ENCODE measurements around the gene SGK2. TPM values are rescaled to one million over a fixed set of nuclear protein-coding genes. Genes with fewer than 3 reads are reported as not detected.

Gene SGK2
- total RNA-seq, 2 experiments from 2014 or later, result 0.38 to 0.64 TPM

DNA sequence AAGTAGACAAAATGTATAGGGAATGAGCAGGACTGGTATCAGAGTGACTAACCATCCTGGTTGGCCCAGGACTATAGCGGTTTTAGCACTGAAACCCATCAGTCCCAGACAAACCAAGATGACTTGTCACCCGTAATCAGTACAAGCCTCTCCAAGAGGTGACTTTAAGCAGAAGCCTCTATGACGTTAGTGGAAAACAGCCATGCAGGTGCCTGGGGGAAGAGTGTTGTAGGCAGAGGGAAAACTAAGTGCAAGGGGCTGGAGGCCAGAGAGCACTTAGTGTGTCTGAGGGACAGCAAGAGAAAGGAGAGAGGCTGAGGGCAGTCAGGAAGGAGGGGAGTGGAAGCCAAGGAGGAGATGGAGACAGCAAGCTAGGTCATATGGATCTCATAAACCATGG, 2.1 kb downstream of the SGK2 start:
- H3K27ac Mint-ChIP-seq, result no peak overlapping the region
- Histone ChIP-seq H3K36me3 (ENCODE audit: insufficient read depth, low read length) (no peaks in the 10 kb centered on the region), H3K4me1 (ENCODE audit: insufficient read depth, low read length) (no peaks in the 10 kb centered on the region), H3K27me3 (ENCODE audit: control insufficient read depth in 1 of 2, insufficient read depth in 2 of 2, low read length in 2 of 2) (no peaks in the 10 kb centered on the region), H3K27ac (ENCODE audit: low read depth in 1 of 2, low read length in 2 of 2) (no peak overlapping the region), H3K4me3 (ENCODE audit: low read length) (no peak overlapping the region), H3K9me3 (ENCODE audit: control insufficient read depth in 1 of 2, insufficient read depth in 1 of 2, low read length in 2 of 2) (no peaks in the 10 kb centered on the region)
- intact Hi-C loops (cut with DNase I, micrococcal nuclease), result no loop called here
- no peaks in the 10 kb centered on the region for H3K36me3 Mint-ChIP-seq (ENCODE audit: low read depth)
- no peak for DNase-seq
- H3K4me3 Mint-ChIP-seq, result no peak overlapping the region
- POLR2A ChIA-PET, result no interaction called here
- H3K4me1 Mint-ChIP-seq (ENCODE audit: low read depth), result no peaks in the 10 kb centered on the region
- no peaks in the 10 kb centered on the region for H3K9me3 Mint-ChIP-seq
- no peak for ATAC-seq (ENCODE audit: poor library complexity)
- CTCF ChIA-PET, result no interaction called here
- H3K27me3 Mint-ChIP-seq, result no peaks in the 10 kb centered on the region
- TF ChIP-seq, protein P1, sequence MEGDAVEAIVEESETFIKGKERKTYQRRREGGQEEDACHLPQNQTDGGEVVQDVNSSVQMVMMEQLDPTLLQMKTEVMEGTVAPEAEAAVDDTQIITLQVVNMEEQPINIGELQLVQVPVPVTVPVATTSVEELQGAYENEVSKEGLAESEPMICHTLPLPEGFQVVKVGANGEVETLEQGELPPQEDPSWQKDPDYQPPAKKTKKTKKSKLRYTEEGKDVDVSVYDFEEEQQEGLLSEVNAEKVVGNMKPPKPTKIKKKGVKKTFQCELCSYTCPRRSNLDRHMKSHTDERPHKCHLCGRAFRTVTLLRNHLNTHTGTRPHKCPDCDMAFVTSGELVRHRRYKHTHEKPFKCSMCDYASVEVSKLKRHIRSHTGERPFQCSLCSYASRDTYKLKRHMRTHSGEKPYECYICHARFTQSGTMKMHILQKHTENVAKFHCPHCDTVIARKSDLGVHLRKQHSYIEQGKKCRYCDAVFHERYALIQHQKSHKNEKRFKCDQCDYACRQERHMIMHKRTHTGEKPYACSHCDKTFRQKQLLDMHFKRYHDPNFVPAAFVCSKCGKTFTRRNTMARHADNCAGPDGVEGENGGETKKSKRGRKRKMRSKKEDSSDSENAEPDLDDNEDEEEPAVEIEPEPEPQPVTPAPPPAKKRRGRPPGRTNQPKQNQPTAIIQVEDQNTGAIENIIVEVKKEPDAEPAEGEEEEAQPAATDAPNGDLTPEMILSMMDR (IDR thresholded peaks at IDR 0.05), result no peak

DNA sequence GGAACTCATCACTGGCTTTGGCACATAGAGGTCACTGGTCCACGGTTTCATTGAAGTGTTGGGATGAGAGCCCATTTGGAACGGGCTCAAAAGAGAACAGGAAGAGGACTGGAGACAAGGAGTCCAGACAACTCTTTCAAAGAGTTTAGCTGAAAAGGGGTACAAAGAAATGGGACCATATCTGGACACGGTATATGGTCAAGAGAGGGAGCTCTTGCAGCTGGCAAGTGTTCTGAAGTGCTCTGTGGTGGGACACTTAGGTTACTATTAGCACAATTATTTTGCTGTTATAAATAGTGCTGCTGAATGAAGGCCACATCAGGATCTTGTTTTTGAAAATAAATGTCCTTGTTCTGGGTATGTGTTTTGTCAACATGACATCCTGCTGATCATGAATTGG, 4.6 kb downstream of the SGK2 start:
- Mint-ChIP-seq H3K9me3 (no peaks in the 10 kb centered on the region), H3K27me3 (no peaks in the 10 kb centered on the region), H3K27ac (no peak overlapping the region), H3K4me3 (no peak overlapping the region), H3K4me1 (ENCODE audit: low read depth) (no peaks in the 10 kb centered on the region), H3K36me3 (ENCODE audit: low read depth) (no peaks in the 10 kb centered on the region)
- no peaks in the 10 kb centered on the region for H3K4me1 ChIP-seq (ENCODE audit: insufficient read depth, low read length)
- H3K36me3 ChIP-seq (ENCODE audit: insufficient read depth, low read length), result no peaks in the 10 kb centered on the region
- no peaks in the 10 kb centered on the region for H3K27me3 ChIP-seq (ENCODE audit: control insufficient read depth in 1 of 2, insufficient read depth in 2 of 2, low read length in 2 of 2)
- ChIA-PET CTCF (no interaction called here), POLR2A (no interaction called here)
- H3K9me3 ChIP-seq (ENCODE audit: control insufficient read depth in 1 of 2, insufficient read depth in 1 of 2, low read length in 2 of 2), result no peaks in the 10 kb centered on the region
- H3K4me3 ChIP-seq (ENCODE audit: low read length), result no peak overlapping the region
- H3K27ac ChIP-seq (ENCODE audit: low read depth in 1 of 2, low read length in 2 of 2), result no peak overlapping the region
- TF ChIP-seq, protein P1 (IDR thresholded peaks at IDR 0.05), result no peak
- ATAC-seq (ENCODE audit: poor library complexity) (no peak), DNase-seq (no peak)
- intact Hi-C loops (cut with DNase I, micrococcal nuclease), result no loop called here

DNA sequence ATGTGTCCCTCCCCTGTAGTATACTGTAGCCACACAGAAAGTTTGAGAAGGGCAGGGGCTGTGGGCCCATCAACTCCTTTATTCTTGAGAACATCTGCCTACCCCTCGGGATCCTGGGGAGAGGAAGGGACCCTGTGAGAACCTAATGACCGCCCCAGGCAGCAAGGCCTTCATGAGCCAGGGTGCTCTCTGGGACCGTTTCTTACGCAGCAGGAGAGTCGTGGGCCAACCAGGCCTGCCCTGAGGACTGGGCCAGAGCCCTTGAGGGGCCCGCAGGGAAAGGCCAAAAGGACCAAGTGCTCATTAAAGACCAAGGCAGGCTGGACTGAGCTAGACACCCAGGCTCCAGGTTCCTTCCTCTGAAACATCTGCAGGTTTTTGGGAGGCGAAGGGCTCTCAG, 5.2 kb downstream of the SGK2 start:
- ChIA-PET POLR2A (no interaction called here), CTCF (no interaction called here)
- no peak for DNase-seq
- no peaks in the 10 kb centered on the region for H3K4me1 ChIP-seq (ENCODE audit: insufficient read depth, low read length)
- H3K4me3 ChIP-seq (ENCODE audit: low read length), result no peak overlapping the region
- H3K27me3 ChIP-seq (ENCODE audit: control insufficient read depth in 1 of 2, insufficient read depth in 2 of 2, low read length in 2 of 2), result no peaks in the 10 kb centered on the region
- H3K4me3 Mint-ChIP-seq, result no peak overlapping the region
- no peak for ATAC-seq (ENCODE audit: poor library complexity)
- H3K9me3 Mint-ChIP-seq, result no peaks in the 10 kb centered on the region
- H3K4me1 Mint-ChIP-seq (ENCODE audit: low read depth), result no peaks in the 10 kb centered on the region
- no peaks in the 10 kb centered on the region for H3K36me3 Mint-ChIP-seq (ENCODE audit: low read depth)
- intact Hi-C loops (cut with DNase I, micrococcal nuclease), result no loop called here
- no peaks in the 10 kb centered on the region for H3K27me3 Mint-ChIP-seq
- H3K27ac Mint-ChIP-seq, result no peak overlapping the region
- no peaks in the 10 kb centered on the region for H3K9me3 ChIP-seq (ENCODE audit: control insufficient read depth in 1 of 2, insufficient read depth in 1 of 2, low read length in 2 of 2)
- H3K27ac ChIP-seq (ENCODE audit: low read depth in 1 of 2, low read length in 2 of 2), result no peak overlapping the region
- TF ChIP-seq, protein P1 (IDR thresholded peaks at IDR 0.05), result no peak
- H3K36me3 ChIP-seq (ENCODE audit: insufficient read depth, low read length), result no peaks in the 10 kb centered on the region

Measured in CD4-positive, alpha-beta T cell (primary cell).